Mesenchymal stem cell (in vitro differentiated cells and primary cell): ENCODE data around the gene FOXE1.

ENCODE experiments used
- DNase-seq: peaks from one replicate; pipeline ENCODE4 v3.0.0-alpha.2; 2013
- H2AFZ ChIP-seq: one replicate; pipeline ENCODE4 v1.6.1; 2013; ENCODE audit warnings: low read depth, mild to moderate bottlenecking, control low read depth, inconsistent platforms, low read length, moderate library complexity
- H2AK5ac ChIP-seq: 2 replicates; pipeline ENCODE4 v1.6.1; 2013; ENCODE audit warnings: low read length, moderate library complexity, mild to moderate bottlenecking, inconsistent platforms; ENCODE audit not compliant: severe bottlenecking
- H2BK120ac ChIP-seq: one replicate; pipeline ENCODE4 v1.6.1; 2013; ENCODE audit warnings: low read depth, mild to moderate bottlenecking, inconsistent platforms, low read length, moderate library complexity
- H2BK12ac ChIP-seq, 2 experiments: one replicate each; pipeline ENCODE4 v1.6.1; 2013; ENCODE audit warnings: inconsistent platforms in 2 of 2, low read length in 2 of 2, mild to moderate bottlenecking in 2 of 2, moderate library complexity in 2 of 2, control low read depth in 1 of 2
- H2BK15ac ChIP-seq: one replicate; pipeline ENCODE4 v1.6.1; 2013; ENCODE audit warnings: mild to moderate bottlenecking, low read depth, inconsistent platforms; ENCODE audit not compliant: poor library complexity, severe bottlenecking
- H2BK5ac ChIP-seq: 2 replicates; pipeline ENCODE4 v1.6.1; 2013; ENCODE audit warnings: low read depth, mild to moderate bottlenecking, low read length, control low read depth, inconsistent platforms; ENCODE audit not compliant: poor library complexity, severe bottlenecking
- H3K14ac ChIP-seq, 2 experiments: one replicate each; pipeline ENCODE4 v1.6.1; 2013; ENCODE audit warnings: inconsistent platforms in 2 of 2, low read length in 2 of 2, control low read depth in 1 of 2, mild to moderate bottlenecking in 1 of 2, moderate library complexity in 1 of 2
- H3K18ac ChIP-seq, 2 experiments: one replicate each; pipeline ENCODE4 v1.6.1; 2013; ENCODE audit warnings: inconsistent platforms in 2 of 2, low read length in 2 of 2, control low read depth in 1 of 2, low read depth in 1 of 2, mild to moderate bottlenecking in 1 of 2
- H3K23ac ChIP-seq, 2 experiments: one replicate each; pipeline ENCODE4 v1.6.1; 2013; ENCODE audit warnings: inconsistent platforms in 2 of 2, low read length in 2 of 2, mild to moderate bottlenecking in 2 of 2, moderate library complexity in 2 of 2, control low read depth in 1 of 2
- H3K27ac ChIP-seq: 2 replicates; pipeline ENCODE4 v1.5.1; 2013; ENCODE audit warnings: mild to moderate bottlenecking, moderate library complexity, low read length, control low read depth, inconsistent platforms; ENCODE audit not compliant: poor library complexity, severe bottlenecking
- H3K27me3 ChIP-seq, 2 experiments: 2 replicates each; pipeline versions ENCODE4 v1.6.1 to v1.7.0; 2013; ENCODE audit warnings: low read length in 2 of 2, mild to moderate bottlenecking in 2 of 2, moderate library complexity in 2 of 2, control low read depth in 1 of 2, inconsistent platforms in 1 of 2; ENCODE audit not compliant: control insufficient read depth in 1 of 2, insufficient read depth in 1 of 2
- H3K36me3 ChIP-seq, 2 experiments: 2 replicates each; pipeline versions ENCODE4 v1.6.1 to v1.7.0; 2013; ENCODE audit warnings: low read length in 2 of 2, control low read depth in 1 of 2, inconsistent platforms in 1 of 2, low read depth in 1 of 2, mild to moderate bottlenecking in 1 of 2; ENCODE audit not compliant: insufficient read depth in 2 of 2, control insufficient read depth in 1 of 2
- H3K4ac ChIP-seq, 2 experiments: one replicate each; pipeline ENCODE4 v1.6.1; 2013; ENCODE audit warnings: inconsistent platforms in 2 of 2, low read length in 2 of 2, mild to moderate bottlenecking in 2 of 2, moderate library complexity in 2 of 2, control low read depth in 1 of 2, low read depth in 1 of 2
- H3K4me1 ChIP-seq: 2 replicates; pipeline ENCODE4 v1.6.1; 2013; ENCODE audit warnings: low read depth, low read length, control low read depth; ENCODE audit not compliant: control insufficient read depth, insufficient read depth
- H3K4me2 ChIP-seq: 2 replicates; pipeline ENCODE4 v1.6.1; 2013; ENCODE audit warnings: low read length, mild to moderate bottlenecking, inconsistent platforms; ENCODE audit not compliant: poor library complexity, severe bottlenecking
- H3K4me3 ChIP-seq, 2 experiments: 2 replicates each; pipeline versions ENCODE4 v1.5.1 to v1.7.0; 2013; ENCODE audit warnings: low read length in 2 of 2, mild to moderate bottlenecking in 2 of 2, control low read depth in 1 of 2, low read depth in 1 of 2; ENCODE audit not compliant: insufficient read depth in 1 of 2
- H3K79me1 ChIP-seq: replicated peaks from 2 replicates; pipeline ENCODE4 v1.6.1; 2013; ENCODE audit warnings: mild to moderate bottlenecking, control low read depth, low read length, inconsistent platforms; ENCODE audit not compliant: poor library complexity, severe bottlenecking
- H3K9ac ChIP-seq: 2 replicates; pipeline ENCODE4 v1.7.0; 2013; ENCODE audit warnings: mild to moderate bottlenecking, low read length, moderate library complexity
- H3K9me3 ChIP-seq: 2 replicates; pipeline ENCODE4 v1.7.0; 2013; ENCODE audit warnings: mild to moderate bottlenecking, low read length; ENCODE audit not compliant: control insufficient read depth
- H4K8ac ChIP-seq: one replicate; pipeline ENCODE4 v1.6.1; 2013; ENCODE audit warnings: inconsistent platforms, mild to moderate bottlenecking, low read length, moderate library complexity
- H4K91ac ChIP-seq: one replicate; pipeline ENCODE4 v1.6.1; 2013; ENCODE audit warnings: mild to moderate bottlenecking, low read length, inconsistent platforms
- WGBS: methylation state at CpG from one replicate; pipeline ENCODE4 v1.1.7; 2013; ENCODE audit warnings: mixed read lengths; 5-methylcytosine and 5-hydroxymethylcytosine counted together

FOXE1 gene

DNA sequence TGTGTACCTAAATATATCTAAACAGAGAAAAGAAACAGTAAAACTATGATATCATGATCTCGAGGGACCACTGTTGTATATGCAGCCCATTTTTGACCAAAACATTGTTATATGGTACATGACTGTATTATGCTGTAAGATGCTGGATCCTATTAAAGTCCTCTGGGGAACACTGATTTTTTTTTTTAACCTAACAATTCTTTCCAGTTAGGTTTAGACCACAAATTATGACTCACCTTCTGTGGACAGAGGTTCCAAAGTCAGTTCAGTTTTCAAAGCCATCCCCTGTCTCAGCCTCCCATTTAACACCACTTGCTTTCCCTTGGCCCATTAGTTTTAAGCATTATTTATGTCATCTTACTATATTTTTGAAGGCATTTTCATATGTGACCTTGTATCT is 42.2 kb downstream of the FOXE1 start:
- no CpG with 5 or more reads among the region's 1 CpG for WGBS

GRCh38 chr9:97895695-97896332 is 42.8 kb downstream of the FOXE1 start:
- Histone ChIP-seq H3K9me3 (peaks cover 9% of the 10 kb centered on the region), H3K9ac (no peak overlapping the region), H2BK120ac (no peak overlapping the region), H3K4me3 (no peak overlapping the region), H4K91ac (no peak overlapping the region), H2BK12ac (no peak overlapping the region), H2BK5ac (no peak overlapping the region), H2BK15ac (no peak overlapping the region), H3K4ac (no peak overlapping the region), H3K79me1 (peaks cover 1% of the 10 kb centered on the region), H3K36me3 (peaks cover 0 to 10% of the 10 kb centered on the region in 2 experiments), H3K14ac (no peak overlapping the region), H3K4me1 (peaks cover 4% of the 10 kb centered on the region), H3K23ac (no peak overlapping the region), H4K8ac (no peak overlapping the region), H3K18ac (no peak overlapping the region), H3K27me3 (no peaks in the 10 kb centered on the region), H2AK5ac (no peak overlapping the region), H3K27ac (no peak overlapping the region), H3K4me2 (no peak overlapping the region), H2AFZ (no peak overlapping the region)
- 77% methylated on average over 6 of the region's 6 CpGs for WGBS
- peak; percentile 3 for DNase-seq

More for the DNA sequence above, 42.2 kb downstream of the FOXE1 start:
- Histone ChIP-seq H3K4me2 (no peak overlapping the region), H2BK12ac (no peak overlapping the region), H3K14ac (no peak overlapping the region), H3K23ac (no peak overlapping the region), H3K36me3 (peaks cover 0 to 10% of the 10 kb centered on the region in 2 experiments), H2AFZ (no peak overlapping the region), H4K8ac (no peak overlapping the region), H2AK5ac (no peak overlapping the region), H3K18ac (no peak overlapping the region), H3K9ac (no peak overlapping the region), H3K79me1 (no peaks in the 10 kb centered on the region), H3K4ac (no peak overlapping the region), H4K91ac (no peak overlapping the region), H3K27ac (no peak overlapping the region), H2BK15ac (no peak overlapping the region), H3K4me3 (no peak overlapping the region), H2BK120ac (no peak overlapping the region), H3K9me3 (peaks cover 9% of the 10 kb centered on the region), H3K27me3 (no peaks in the 10 kb centered on the region), H2BK5ac (no peak overlapping the region), H3K4me1 (peaks cover 4% of the 10 kb centered on the region)
- DNase-seq: no peak

DNA sequence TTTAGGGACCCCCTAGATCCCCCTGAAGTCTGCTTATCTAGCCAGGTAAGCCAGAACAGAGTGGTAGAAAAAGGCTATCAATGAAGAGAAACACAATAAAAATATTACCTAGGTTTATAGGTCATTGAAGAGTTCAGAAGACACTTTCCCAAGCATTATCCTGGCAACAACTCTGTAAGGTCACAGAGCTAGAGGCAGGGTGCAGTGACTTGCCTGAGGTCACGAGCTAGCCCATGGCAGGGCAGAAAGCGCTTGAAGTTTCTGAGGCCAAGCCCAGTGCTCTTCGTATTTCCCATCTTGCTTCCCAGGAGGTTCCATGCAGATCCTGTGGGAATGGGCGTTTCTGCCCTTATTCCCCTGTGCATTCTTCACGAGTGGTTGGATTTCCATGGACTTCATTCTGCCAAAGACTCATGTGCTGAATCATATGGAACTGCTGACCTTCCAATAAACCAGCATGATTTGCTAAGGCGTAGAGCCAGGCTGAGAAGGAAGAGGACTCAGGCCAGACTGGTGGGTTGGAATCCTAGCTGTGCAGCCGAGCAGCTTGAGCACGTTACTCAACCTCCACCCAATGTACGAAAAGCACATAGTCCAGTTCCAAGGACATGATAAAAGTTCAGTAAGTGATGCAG is 47.2 kb downstream of the FOXE1 start:
- Histone ChIP-seq H3K4me1 (peaks cover 1% of the 10 kb centered on the region), H3K79me1 (peaks cover 8% of the 10 kb centered on the region), H2AK5ac (no peak overlapping the region), H3K27me3 (no peaks in the 10 kb centered on the region), H3K9me3 (no peaks in the 10 kb centered on the region), H3K4me3 (peak overlapping the region in 1 of 2 experiments; percentile 60), H4K8ac (no peak overlapping the region), H2BK12ac (no peak overlapping the region), H3K9ac (peak overlapping the region; percentile 67), H2BK120ac (no peak overlapping the region), H3K36me3 (peaks cover 12 to 14% of the 10 kb centered on the region in 2 experiments), H3K23ac (no peak overlapping the region), H3K4me2 (no peak overlapping the region), H3K18ac (no peak overlapping the region), H3K27ac (no peak overlapping the region), H2AFZ (no peak overlapping the region), H4K91ac (no peak overlapping the region), H2BK5ac (no peak overlapping the region), H3K14ac (no peak overlapping the region), H3K4ac (no peak overlapping the region), H2BK15ac (no peak overlapping the region)
- DNase-seq: no peak
- WGBS: 96% methylated on average over 9 of the region's 9 CpGs

- Histone ChIP-seq H3K27ac (no peak overlapping the region), H3K9me3 (no peaks in the 10 kb centered on the region), H3K4me2 (no peak overlapping the region), H3K4ac (no peak overlapping the region), H3K18ac (no peak overlapping the region), H3K14ac (no peak overlapping the region), H3K23ac (no peak overlapping the region), H2BK15ac (no peak overlapping the region), H3K79me1 (peaks cover 13% of the 10 kb centered on the region), H4K8ac (no peak overlapping the region), H2BK5ac (no peak overlapping the region), H4K91ac (no peak overlapping the region), H3K27me3 (no peaks in the 10 kb centered on the region), H3K4me3 (peak overlapping the region in 1 of 2 experiments; percentile 60), H2AK5ac (no peak overlapping the region), H2BK120ac (no peak overlapping the region), H2AFZ (no peak overlapping the region), H3K4me1 (peaks cover 1% of the 10 kb centered on the region), H2BK12ac (no peak overlapping the region), H3K36me3 (peaks cover 10 to 12% of the 10 kb centered on the region in 2 experiments), H3K9ac (peak overlapping the region; percentile 67)
- DNase-seq: peak; percentile 55
- WGBS: 60% methylated on average over 4 of the region's 5 CpGs
Observed at GRCh38 chr9:97900738-97901565, 47.9 kb downstream of the FOXE1 start.
